CD4-positive, alpha-beta T cell (primary cell): ENCODE measurements around the gene CYFIP1. TPM values are rescaled to one million over a fixed set of nuclear protein-coding genes. Genes with fewer than 3 reads are reported as not detected.

ENCODE experiments used
- ATAC-seq: fragments of 200-7000 bp; cut with Tn5 transposase; one replicate; pipeline ENCODE4 v1.10.0; 2022; ENCODE audit warnings: mild to moderate bottlenecking; ENCODE audit not compliant: poor library complexity
- CTCF ChIA-PET: fragments of 350-600 bp; sonication (Branson Sonifier 250); formaldehyde crosslinking; loops from one replicate; lab custom pipeline; 2021; ENCODE audit warnings: antibody characterized with exemption, inconsistent platforms; lab: Charles Lee
- POLR2A ChIA-PET: fragments of 350-600 bp; sonication (Branson Sonifier 250); formaldehyde crosslinking; loops from one replicate; lab custom pipeline; 2021; ENCODE audit warnings: antibody characterized with exemption, inconsistent platforms; lab: Charles Lee
- DNase-seq, 14 experiments: peaks; one replicate each; pipeline ENCODE4 v3.0.0-alpha.2; 2013 to 2020; ENCODE audit warnings: mixed read lengths in 2 of 14
- H3K27ac ChIP-seq, 2 donors: one replicate each; pipeline versions ENCODE4 v1.5.1 to v1.7.0; 2013; ENCODE audit warnings: low read length in 2 of 2, low read depth in 1 of 2, mild to moderate bottlenecking in 1 of 2
- H3K27me3 ChIP-seq, 2 experiments: 1 replicate in 1 of 2; 2 replicates in 1 of 2; pipeline versions ENCODE4 v1.6.1 to v1.7.0; 2013; ENCODE audit warnings: low read length in 2 of 2, control low read depth in 1 of 2, mild to moderate bottlenecking in 1 of 2, moderate library complexity in 1 of 2; ENCODE audit not compliant: insufficient read depth in 2 of 2, control insufficient read depth in 1 of 2
- H3K36me3 ChIP-seq: one replicate; pipeline ENCODE4 v1.6.1; 2013; ENCODE audit warnings: low read length, control low read depth; ENCODE audit not compliant: insufficient read depth
- H3K4me1 ChIP-seq: one replicate; pipeline ENCODE4 v1.6.1; 2013; ENCODE audit warnings: low read length, control low read depth; ENCODE audit not compliant: insufficient read depth
- H3K4me3 ChIP-seq: one replicate; pipeline ENCODE4 v1.5.1; 2013; ENCODE audit warnings: mild to moderate bottlenecking, low read length, moderate library complexity
- H3K9me3 ChIP-seq, 2 experiments: 1 replicate in 1 of 2; 2 replicates in 1 of 2; pipeline versions ENCODE4 v1.6.1 to v1.7.0; 2013; ENCODE audit warnings: low read length in 2 of 2, mild to moderate bottlenecking in 2 of 2, control low read depth in 1 of 2, moderate library complexity in 1 of 2; ENCODE audit not compliant: control insufficient read depth in 1 of 2, insufficient read depth in 1 of 2
- H3K27ac Mint-ChIP-seq: one replicate; pipeline ENCODE4 v1.8.0; 2020; ENCODE audit warnings: mixed read lengths
- H3K27me3 Mint-ChIP-seq: one replicate; pipeline ENCODE4 v1.8.0; 2021; ENCODE audit warnings: mixed read lengths
- H3K36me3 Mint-ChIP-seq: one replicate; pipeline ENCODE4 v1.8.0; 2021; ENCODE audit warnings: low read depth, mixed read lengths
- H3K4me1 Mint-ChIP-seq: one replicate; pipeline ENCODE4 v1.8.0; 2021; ENCODE audit warnings: low read depth, mixed read lengths
- H3K4me3 Mint-ChIP-seq: one replicate; pipeline ENCODE4 v1.8.0; 2020; ENCODE audit warnings: mild to moderate bottlenecking, mixed read lengths
- H3K9me3 Mint-ChIP-seq: one replicate; pipeline ENCODE4 v1.8.0; 2020; ENCODE audit warnings: mixed read lengths
- CTCF ChIP-seq: fragments of 200-600 bp; IDR thresholded peaks from one replicate; pipeline ENCODE4 v1.8.0; 2022; ENCODE audit warnings: antibody characterized with exemption, mild to moderate bottlenecking
- intact Hi-C, 2 experiments: fragments of 100-400 bp; cut with DNase I in 1 of 2; cut with micrococcal nuclease in 1 of 2; formaldehyde crosslinking; loops; one replicate each; pipeline versions ENCODE4 v1.15.1 to v1.9.0; 2023 to 2025; cut with DNase I, micrococcal nuclease
- total RNA-seq, 174 experiments: library from RNA in 2 of 174; stranded (reverse) in 2 of 174; gene quantifications; one replicate each; pipeline ENCODE4 v1.2.3 and lab custom pipeline; 2021 to 2026

The CYFIP1 gene
- total RNA-seq, 2 experiments from 2014 or later = 3.2 to 4.4 TPM

DNA sequence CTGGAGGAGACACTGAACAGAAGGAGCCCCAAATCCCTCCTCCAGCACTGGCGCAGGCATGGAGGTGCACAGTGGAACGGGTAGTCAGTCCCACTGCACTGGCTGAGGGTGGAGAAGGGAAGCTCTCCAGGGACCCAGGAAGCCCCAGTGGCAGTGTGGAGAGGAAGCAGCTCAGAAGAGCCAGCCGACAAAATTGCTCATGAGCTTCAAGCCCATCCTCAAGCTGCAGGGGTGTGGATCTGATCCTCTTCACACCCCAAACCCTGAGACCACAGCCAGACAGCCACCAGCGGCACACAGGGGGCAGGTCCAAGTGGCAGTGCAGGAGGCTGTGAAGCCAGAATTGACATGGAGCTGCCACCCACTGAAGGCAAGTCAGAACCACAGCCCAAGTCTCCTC is 32.1 kb downstream of the CYFIP1 start:
- ATAC-seq (no peak), DNase-seq (no peak)
- Histone ChIP-seq H3K27ac (no peak overlapping the region), H3K27me3 (no peaks in the 10 kb centered on the region), H3K4me3 (no peak overlapping the region), H3K4me1 (peaks cover 4% of the 10 kb centered on the region), H3K36me3 (no peaks in the 10 kb centered on the region), H3K9me3 (no peaks in the 10 kb centered on the region)
- no peak for TF ChIP-seq CTCF
- H3K4me1 Mint-ChIP-seq = peaks cover 12% of the 10 kb centered on the region
- intact Hi-C loops = no loop called here
- H3K9me3 Mint-ChIP-seq = no peaks in the 10 kb centered on the region
- no peak overlapping the region for H3K4me3 Mint-ChIP-seq
- H3K36me3 Mint-ChIP-seq = no peaks in the 10 kb centered on the region
- ChIA-PET CTCF (no interaction called here), POLR2A (no interaction called here)
- no peak overlapping the region for H3K27ac Mint-ChIP-seq
- H3K27me3 Mint-ChIP-seq = peaks cover 7% of the 10 kb centered on the region

DNA sequence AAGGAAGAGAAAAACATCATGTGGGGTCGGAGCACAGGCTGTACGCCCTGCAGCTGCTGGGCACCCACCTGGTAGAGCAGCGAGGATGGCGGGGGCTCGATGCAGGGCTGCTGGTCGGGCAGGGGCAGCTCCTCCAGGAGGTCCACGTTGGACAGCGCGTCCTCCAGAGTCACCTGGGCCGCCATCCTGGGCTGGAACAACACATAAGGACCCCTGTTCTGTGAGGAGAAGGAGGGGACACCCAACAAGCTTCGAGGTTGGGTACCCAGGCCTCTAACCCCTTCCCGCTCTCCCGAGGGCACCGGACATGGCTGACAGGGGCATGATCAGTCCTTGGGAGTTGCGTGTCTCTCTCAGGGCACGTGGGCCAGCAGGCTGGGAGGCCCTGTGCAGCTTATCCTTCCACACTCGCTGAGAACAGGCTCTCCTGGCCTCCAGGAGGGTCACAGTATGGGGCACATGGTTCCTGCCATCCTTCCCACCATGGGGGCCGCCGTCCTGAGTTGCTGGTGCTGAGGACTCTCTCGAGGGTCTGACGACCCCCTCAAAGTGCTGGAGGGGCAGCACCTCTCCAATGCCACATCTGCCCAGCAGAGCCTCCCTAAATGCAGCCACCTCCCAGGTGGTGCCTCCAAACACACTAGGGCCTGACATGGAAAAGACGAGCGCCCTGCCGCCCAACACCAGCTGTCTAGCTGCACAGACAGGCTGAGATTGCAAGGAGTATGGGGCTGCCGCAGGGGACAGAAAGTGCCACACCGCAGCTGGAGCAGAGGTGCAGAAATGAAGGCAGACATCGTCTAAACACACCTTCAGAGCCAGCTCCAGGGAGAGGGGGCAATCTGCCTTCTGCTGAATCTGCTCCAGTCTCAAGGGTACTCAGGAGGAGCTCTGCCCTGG is 32.8 kb downstream of the CYFIP1 start:
- H3K27ac ChIP-seq = no peak overlapping the region
- no peaks in the 10 kb centered on the region for H3K27me3 ChIP-seq
- no peak for TF ChIP-seq CTCF
- H3K27me3 Mint-ChIP-seq = peaks cover 7% of the 10 kb centered on the region
- no peak overlapping the region for H3K27ac Mint-ChIP-seq
- peaks cover 4% of the 10 kb centered on the region for H3K4me1 ChIP-seq
- intact Hi-C loops = no loop called here
- no peaks in the 10 kb centered on the region for H3K9me3 Mint-ChIP-seq
- peaks cover 12% of the 10 kb centered on the region for H3K4me1 Mint-ChIP-seq
- ChIA-PET POLR2A (no interaction called here), CTCF (no interaction called here)
- no peak for DNase-seq
- H3K4me3 Mint-ChIP-seq = no peak overlapping the region
- no peak for ATAC-seq
- no peaks in the 10 kb centered on the region for H3K36me3 Mint-ChIP-seq
- no peaks in the 10 kb centered on the region for H3K36me3 ChIP-seq
- H3K9me3 ChIP-seq = no peaks in the 10 kb centered on the region
- no peak overlapping the region for H3K4me3 ChIP-seq

GRCh38 chr15:22945071-22945470 is 35.1 kb downstream of the CYFIP1 start:
- ATAC-seq = no peak
- no peaks in the 10 kb centered on the region for H3K9me3 ChIP-seq
- no peaks in the 10 kb centered on the region for H3K36me3 ChIP-seq
- H3K27ac ChIP-seq = no peak overlapping the region
- Mint-ChIP-seq H3K4me1 (peaks cover 12% of the 10 kb centered on the region), H3K4me3 (no peak overlapping the region), H3K27ac (no peak overlapping the region), H3K27me3 (peaks cover 7% of the 10 kb centered on the region), H3K36me3 (no peaks in the 10 kb centered on the region), H3K9me3 (no peaks in the 10 kb centered on the region)
- no peak for TF ChIP-seq CTCF
- intact Hi-C loops = no loop called here
- POLR2A ChIA-PET = no interaction called here
- H3K27me3 ChIP-seq = no peaks in the 10 kb centered on the region
- DNase-seq = no peak
- CTCF ChIA-PET = no interaction called here
- H3K4me1 ChIP-seq = peaks cover 4% of the 10 kb centered on the region
- H3K4me3 ChIP-seq = no peak overlapping the region
